ENCODE results near the gene PDLIM1.

Gene PDLIM1

GRCh38 chr10:95319239-95319638 lies 28.4 kb upstream of the PDLIM1 start:
- H3K4me3 ChIP-seq (ENCODE audit: low read depth, low read length) = no peak overlapping the region
- DNase-seq (ENCODE audit: low read depth) = no peak
- TF ChIP-seq MAX (IDR thresholded peaks at IDR 0.05; ENCODE audit: low read depth, low read length) (no peak), POLR2A (IDR thresholded peaks at IDR 0.05; ENCODE audit: extremely low read depth, insufficient read length) (no peak), MYC (IDR thresholded peaks at IDR 0.05; ENCODE audit: low read depth, low read length) (no peak), CTCF (IDR thresholded peaks at IDR 0.05; ENCODE audit: low read depth, low read length) (no peak)

GRCh38 chr10:95315509-95315908 lies 24.7 kb upstream of the PDLIM1 start:
- DNase-seq (ENCODE audit: low read depth) = no peak
- TF ChIP-seq POLR2A (IDR thresholded peaks at IDR 0.05; ENCODE audit: extremely low read depth, insufficient read length) (no peak), CTCF (IDR thresholded peaks at IDR 0.05; ENCODE audit: low read depth, low read length) (no peak), MAX (IDR thresholded peaks at IDR 0.05; ENCODE audit: low read depth, low read length) (no peak), MYC (IDR thresholded peaks at IDR 0.05; ENCODE audit: low read depth, low read length) (no peak)
- H3K4me3 ChIP-seq (ENCODE audit: low read depth, low read length) = no peak overlapping the region

GRCh38 chr10:95314192-95314918 lies 23.6 kb upstream of the PDLIM1 start:
- no peak overlapping the region for H3K4me3 ChIP-seq (ENCODE audit: low read depth, low read length)
- TF ChIP-seq POLR2A (IDR thresholded peaks at IDR 0.05; ENCODE audit: extremely low read depth, insufficient read length) (no peak), MAX (IDR thresholded peaks at IDR 0.05; ENCODE audit: low read depth, low read length) (no peak), MYC (IDR thresholded peaks at IDR 0.05; ENCODE audit: low read depth, low read length) (no peak), CTCF (IDR thresholded peaks at IDR 0.05; ENCODE audit: low read depth, low read length) (no peak)
- no peak for DNase-seq (ENCODE audit: low read depth)

- DNase-seq (ENCODE audit: low read depth) = no peak
- TF ChIP-seq MAX (IDR thresholded peaks at IDR 0.05; ENCODE audit: low read depth, low read length) (no peak), MYC (IDR thresholded peaks at IDR 0.05; ENCODE audit: low read depth, low read length) (no peak), POLR2A (IDR thresholded peaks at IDR 0.05; ENCODE audit: extremely low read depth, insufficient read length) (no peak), CTCF (IDR thresholded peaks at IDR 0.05; ENCODE audit: low read depth, low read length) (no peak)
- H3K4me3 ChIP-seq (ENCODE audit: low read depth, low read length) = no peak overlapping the region
These were observed 22.2 kb upstream of the PDLIM1 start for GRCh38 chr10:95312986-95313495.

- TF ChIP-seq CTCF (IDR thresholded peaks at IDR 0.05; ENCODE audit: low read depth, low read length) (no peak), MYC (IDR thresholded peaks at IDR 0.05; ENCODE audit: low read depth, low read length) (no peak), POLR2A (IDR thresholded peaks at IDR 0.05; ENCODE audit: extremely low read depth, insufficient read length) (no peak), MAX (IDR thresholded peaks at IDR 0.05; ENCODE audit: low read depth, low read length) (no peak)
- H3K4me3 ChIP-seq (ENCODE audit: low read depth, low read length) = no peak overlapping the region
- DNase-seq (ENCODE audit: low read depth) = no peak
These were observed 21.5 kb upstream of the PDLIM1 start for GRCh38 chr10:95312257-95312656.
